Measurements from ENCODE around the gene ASMT.
"Not testable (repeated sequence)": the region's sequence is repeated elsewhere in the genome, so short reads cannot be mapped to it uniquely, and the experiment has no call there.

Gene ASMT

DNA sequence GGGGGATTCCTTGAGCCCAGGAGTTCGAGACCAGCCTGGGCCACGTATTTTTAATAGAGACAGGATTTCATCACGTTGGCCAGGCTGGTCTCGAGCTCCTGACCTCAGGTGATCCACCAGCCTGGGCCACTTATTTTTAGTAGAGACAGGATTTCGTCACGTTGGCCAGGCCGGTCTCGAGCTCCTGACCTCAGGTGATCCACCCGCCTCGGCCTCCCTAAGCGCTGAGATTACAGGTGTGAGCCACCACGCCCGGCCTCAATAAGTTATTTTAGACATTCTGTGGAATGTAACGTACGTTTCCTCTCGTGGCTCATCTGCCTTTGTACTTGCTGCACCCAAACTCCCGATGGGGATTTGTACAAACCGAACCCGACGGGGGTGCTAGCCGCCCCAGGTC, 8.8 kb downstream of the ASMT start:
- TF ChIP-seq EZH2 (IDR thresholded peaks at IDR 0.05; ENCODE audit: borderline replicate concordance, low read length) = no peak
- no peak for TF ChIP-seq CTCF (IDR thresholded peaks at IDR 0.05; ENCODE audit: low read length)
- no peaks in the 10 kb centered on the region for H3F3A ChIP-seq (ENCODE audit: insufficient read depth, low read length)
- no peak overlapping the region for H3K4me3 ChIP-seq (ENCODE audit: low read depth, low read length, poor library complexity, severe bottlenecking)
- H3K9ac ChIP-seq (ENCODE audit: low read length) = no peak overlapping the region
- no peaks in the 10 kb centered on the region for H3K9me3 ChIP-seq (ENCODE audit: low read length)
- peaks cover 6% of the 10 kb centered on the region; the same call in 1 of the 2 replicates for H3K27me3 ChIP-seq (ENCODE audit: insufficient read depth, low read length)
- H4K20me1 ChIP-seq (ENCODE audit: insufficient read depth, low read length) = no peaks in the 10 kb centered on the region
- H3K27ac ChIP-seq (ENCODE audit: low read depth, low read length, poor library complexity, severe bottlenecking) = no peak overlapping the region
- H3K9me2 ChIP-seq (ENCODE audit: low read depth, low read length) = no peaks in the 10 kb centered on the region
- H3K4me1 ChIP-seq (ENCODE audit: insufficient read depth, low read length, severe bottlenecking) = peaks cover 10% of the 10 kb centered on the region
- H3K4me2 ChIP-seq (ENCODE audit: low read length) = peak overlapping the region; percentile 65; the same call in 1 of the 2 replicates
- no peaks in the 10 kb centered on the region; the same call in 1 of the 2 replicates for H3K36me3 ChIP-seq (ENCODE audit: insufficient read depth, low read length)
- H2AFZ ChIP-seq (ENCODE audit: low read length) = no peak overlapping the region
- H3K79me2 ChIP-seq (ENCODE audit: insufficient read depth, low read length) = no peaks in the 10 kb centered on the region

DNA sequence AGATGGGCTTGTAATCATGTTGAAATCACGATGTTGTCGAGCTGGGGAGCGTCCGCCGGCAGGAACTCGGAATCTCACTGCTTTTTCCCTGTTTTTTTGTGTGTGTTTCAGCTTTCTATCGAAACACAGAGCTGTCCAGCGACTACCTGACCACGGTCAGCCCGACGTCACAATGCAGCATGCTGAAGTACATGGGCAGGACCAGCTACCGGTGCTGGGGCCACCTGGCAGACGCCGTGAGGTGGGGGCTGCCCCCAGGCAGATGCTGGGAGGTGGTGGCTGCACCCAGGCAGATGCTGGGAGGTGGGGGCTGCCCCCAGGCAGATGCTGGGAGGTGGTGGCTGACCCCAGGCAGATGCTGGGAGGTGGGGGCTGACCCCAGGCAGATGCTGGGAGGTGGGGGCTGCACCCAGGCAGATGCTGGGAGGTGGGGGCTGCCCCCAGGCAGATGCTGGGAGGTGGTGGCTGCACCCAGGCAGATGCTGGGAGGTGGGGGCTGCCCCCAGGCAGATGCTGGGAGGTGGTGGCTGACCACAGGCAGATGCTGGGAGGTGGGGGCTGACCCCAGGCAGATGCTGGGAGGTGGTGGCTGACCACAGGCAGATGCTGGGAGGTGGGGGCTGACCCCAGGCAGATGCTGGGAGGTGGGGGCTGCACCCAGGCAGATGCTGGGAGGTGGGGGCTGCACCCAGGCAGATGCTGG, 9.4 kb downstream of the ASMT start:
- H2AFZ ChIP-seq (ENCODE audit: low read length); H3F3A ChIP-seq (ENCODE audit: insufficient read depth, low read length); H3K4me1 ChIP-seq (ENCODE audit: insufficient read depth, low read length, severe bottlenecking); H3K27ac ChIP-seq (ENCODE audit: low read depth, low read length, poor library complexity, severe bottlenecking); H3K27me3 ChIP-seq (ENCODE audit: insufficient read depth, low read length); H3K4me2 ChIP-seq (ENCODE audit: low read length); H3K9ac ChIP-seq (ENCODE audit: low read length); H4K20me1 ChIP-seq (ENCODE audit: insufficient read depth, low read length); H3K9me2 ChIP-seq (ENCODE audit: low read depth, low read length); H3K4me3 ChIP-seq (ENCODE audit: low read depth, low read length, poor library complexity, severe bottlenecking); H3K36me3 ChIP-seq (ENCODE audit: insufficient read depth, low read length); H3K79me2 ChIP-seq (ENCODE audit: insufficient read depth, low read length); H3K9me3 ChIP-seq (ENCODE audit: low read length): not testable (repeated sequence)

- H3K4me1 ChIP-seq (ENCODE audit: insufficient read depth, low read length, severe bottlenecking); H3K4me3 ChIP-seq (ENCODE audit: low read depth, low read length, poor library complexity, severe bottlenecking); H3K36me3 ChIP-seq (ENCODE audit: insufficient read depth, low read length); H3K27me3 ChIP-seq (ENCODE audit: insufficient read depth, low read length); H3K9ac ChIP-seq (ENCODE audit: low read length); H3F3A ChIP-seq (ENCODE audit: insufficient read depth, low read length); H2AFZ ChIP-seq (ENCODE audit: low read length); H3K9me3 ChIP-seq (ENCODE audit: low read length); H3K79me2 ChIP-seq (ENCODE audit: insufficient read depth, low read length); H3K9me2 ChIP-seq (ENCODE audit: low read depth, low read length); H3K4me2 ChIP-seq (ENCODE audit: low read length); H3K27ac ChIP-seq (ENCODE audit: low read depth, low read length, poor library complexity, severe bottlenecking); H4K20me1 ChIP-seq (ENCODE audit: insufficient read depth, low read length): not testable (repeated sequence)
Observed at GRCh38 chrX:1624861-1625215, 10.0 kb downstream of the ASMT start.

GRCh38 chrX:1629244-1629643, 14.4 kb downstream of the ASMT start:
- Histone ChIP-seq H3F3A (ENCODE audit: insufficient read depth, low read length) (no peaks in the 10 kb centered on the region), H3K4me3 (ENCODE audit: low read depth, low read length, poor library complexity, severe bottlenecking) (no peak overlapping the region), H3K9me3 (ENCODE audit: low read length) (no peaks in the 10 kb centered on the region), H3K36me3 (ENCODE audit: insufficient read depth, low read length) (no peaks in the 10 kb centered on the region), H3K79me2 (ENCODE audit: insufficient read depth, low read length) (no peaks in the 10 kb centered on the region), H3K4me2 (ENCODE audit: low read length) (no peak overlapping the region), H4K20me1 (ENCODE audit: insufficient read depth, low read length) (no peaks in the 10 kb centered on the region), H3K4me1 (ENCODE audit: insufficient read depth, low read length, severe bottlenecking) (no peaks in the 10 kb centered on the region), H2AFZ (ENCODE audit: low read length) (no peak overlapping the region), H3K27me3 (ENCODE audit: insufficient read depth, low read length) (no peaks in the 10 kb centered on the region), H3K9ac (ENCODE audit: low read length) (no peak overlapping the region), H3K27ac (ENCODE audit: low read depth, low read length, poor library complexity, severe bottlenecking) (no peak overlapping the region), H3K9me2 (ENCODE audit: low read depth, low read length) (no peaks in the 10 kb centered on the region)
- TF ChIP-seq CTCF (IDR thresholded peaks at IDR 0.05; ENCODE audit: low read length) (no peak), EZH2 (IDR thresholded peaks at IDR 0.05; ENCODE audit: borderline replicate concordance, low read length) (no peak)
